GM12891 (cell line): ENCODE measurements around the gene CTBP2.

Source experiments
- POLR2A ChIP-seq: IDR thresholded peaks from 2 replicates; pipeline ENCODE4 v1.6.1; 2011; ENCODE audit warnings: low read depth, low read length, control low read depth
- TAF1 ChIP-seq: IDR thresholded peaks from 2 replicates; pipeline ENCODE4 v1.6.1; 2011; ENCODE audit warnings: low read depth, low read length, control low read depth

DNA sequence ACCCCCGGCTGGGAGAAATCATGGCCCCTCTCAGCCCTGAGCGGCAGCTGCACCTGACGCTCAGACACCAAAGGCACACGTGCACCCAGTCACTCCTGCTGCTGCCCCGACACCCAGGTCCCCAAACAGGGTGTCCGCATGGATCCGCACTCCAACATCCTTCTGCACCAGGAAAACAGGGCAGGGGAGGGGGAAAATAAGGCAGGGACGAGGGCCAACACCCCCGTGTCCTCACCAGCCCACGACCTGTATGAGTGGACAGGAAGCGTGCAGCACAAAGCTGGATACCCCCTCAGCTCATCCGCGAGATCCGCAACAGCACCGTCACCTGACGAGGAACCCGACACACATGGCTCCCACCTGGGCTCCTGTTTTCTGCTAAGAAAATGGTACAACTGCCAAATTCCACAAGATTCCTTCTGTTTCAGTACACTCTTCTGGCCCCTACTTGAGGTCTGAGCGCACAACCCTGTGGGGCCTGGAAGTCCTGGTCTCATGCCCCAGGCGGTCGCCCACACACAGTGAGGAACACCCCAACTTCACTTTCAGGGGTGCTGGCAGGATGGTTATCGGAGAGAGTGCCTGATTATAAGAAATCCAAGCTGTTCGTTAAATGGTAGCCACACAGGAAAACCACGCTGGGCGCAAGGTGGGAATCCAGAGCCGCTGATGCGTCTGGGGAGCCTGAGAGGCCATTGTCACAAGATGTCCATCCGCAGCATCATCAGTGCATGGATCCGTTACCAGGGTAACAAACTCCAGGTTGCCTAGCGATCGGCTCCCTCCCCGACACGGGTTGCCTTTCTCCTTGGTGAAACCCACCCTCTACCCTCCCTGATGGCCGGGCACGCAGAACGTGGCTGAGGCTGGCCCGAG lies 154.8 kb downstream of the CTBP2 start:
- no peak for TF ChIP-seq TAF1
- no peak for TF ChIP-seq POLR2A
